Activated T-cell treated with anti-CD3 and anti-CD28 coated beads for 24 hours (primary cell): ENCODE measurements around the gene LY6G6F.
A peak's percentile ranks its signal among the peaks of the same experiment; 100 is the strongest.

Experiments
- DNase-seq: peaks from one replicate; pipeline ENCODE4 v3.0.0-alpha.2; 2020; ENCODE audit warnings: low read depth

LY6G6F gene

DNA sequence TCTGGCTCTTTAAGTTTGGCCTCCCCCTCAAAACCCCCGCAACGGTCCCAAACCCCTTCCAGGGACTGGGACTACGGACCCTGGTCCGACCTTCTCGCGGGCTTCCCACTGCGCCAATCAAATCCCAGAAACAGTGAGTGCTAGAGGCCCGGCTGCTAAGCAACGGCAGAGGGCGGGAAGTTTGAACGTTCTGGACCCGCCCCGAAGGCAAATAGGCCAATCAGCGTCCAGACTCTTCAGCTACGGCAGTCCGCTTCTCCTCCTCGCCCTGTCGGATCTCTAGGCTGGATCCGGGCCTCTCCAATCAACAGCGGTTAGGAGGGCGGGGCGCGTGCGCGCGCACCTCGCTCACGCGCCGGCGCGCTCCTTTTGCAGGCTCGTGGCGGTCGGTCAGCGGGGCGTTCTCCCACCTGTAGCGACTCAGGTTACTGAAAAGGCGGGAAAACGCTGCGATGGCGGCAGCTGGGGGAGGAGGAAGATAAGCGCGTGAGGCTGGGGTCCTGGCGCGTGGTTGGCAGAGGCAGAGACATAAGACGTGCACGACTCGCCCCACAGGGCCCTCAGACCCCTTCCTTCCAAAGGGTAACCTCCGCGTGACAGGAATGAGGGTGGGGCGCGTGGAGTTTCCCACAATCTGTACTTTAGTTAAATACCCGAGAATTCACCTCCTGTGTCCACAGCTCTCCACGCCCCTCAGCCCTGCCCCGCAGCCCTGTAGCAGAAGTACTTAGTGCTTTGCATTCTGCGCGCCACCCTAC, 33.2 kb downstream of the LY6G6F start, which contains the start of gene MSH5:
TSS of gene MSH5 (plus strand) at position 367 of the 758 bp plus-strand sequence. CDS start 462 bp downstream, outside the sequence.
- peak; percentile 95 for DNase-seq

DNA sequence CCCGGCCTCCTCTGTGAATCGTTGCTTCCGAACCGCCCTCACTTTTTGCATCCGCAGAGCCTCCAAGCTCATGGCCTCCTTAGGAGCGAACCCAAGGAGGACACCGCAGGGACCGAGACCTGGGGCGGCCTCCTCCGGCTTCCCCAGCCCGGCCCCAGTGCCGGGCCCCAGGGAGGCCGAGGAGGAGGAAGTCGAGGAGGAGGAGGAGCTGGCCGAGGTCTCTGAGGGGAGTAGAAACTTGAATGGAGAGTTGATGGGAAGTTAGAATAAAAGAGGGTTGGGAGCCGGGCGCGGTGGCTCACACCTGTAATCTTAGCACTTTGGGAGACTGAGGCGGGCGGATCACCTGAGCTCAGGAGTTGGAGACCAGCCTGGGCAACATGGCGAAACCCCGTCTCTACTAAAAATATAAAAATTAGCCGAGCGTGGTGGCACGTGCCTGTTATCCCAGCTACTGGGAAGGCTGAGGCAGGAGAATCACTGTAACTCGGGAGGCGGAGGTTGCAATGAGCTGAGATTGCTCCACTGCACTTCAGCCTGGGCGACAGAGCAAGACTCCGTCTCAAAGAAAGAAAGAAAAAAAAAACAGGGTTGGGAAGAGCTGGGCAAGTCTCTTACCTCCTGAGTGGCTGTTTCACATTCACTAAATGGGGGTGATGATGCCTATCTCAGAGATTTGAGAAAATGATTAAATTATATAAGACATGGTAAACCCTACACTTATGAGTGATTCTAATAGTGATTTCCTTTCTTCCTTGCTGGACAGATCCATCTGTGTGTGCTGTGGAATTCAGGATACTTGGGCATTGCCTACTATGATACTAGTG, 33.9 kb downstream of the LY6G6F start:
- DNase-seq: no peak

DNA sequence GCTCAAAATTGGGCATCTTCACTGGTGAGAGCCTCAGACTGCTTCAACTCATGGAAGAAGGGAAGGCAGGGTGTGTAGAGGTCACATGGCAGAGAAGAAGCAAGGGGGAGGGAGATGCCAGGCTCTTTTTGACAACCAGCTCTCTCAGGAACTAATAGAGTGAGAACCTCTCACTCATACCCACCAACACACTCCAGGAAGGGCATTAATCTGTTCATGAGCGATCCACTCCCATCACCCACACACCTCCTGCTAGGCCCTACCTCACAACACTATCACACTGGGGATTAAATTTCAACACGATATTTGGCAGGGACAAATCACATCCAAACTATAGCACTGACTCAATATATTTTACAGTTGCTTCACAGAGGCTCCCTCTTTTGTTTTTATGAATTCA, 35.1 kb downstream of the LY6G6F start:
- DNase-seq: no peak

DNA sequence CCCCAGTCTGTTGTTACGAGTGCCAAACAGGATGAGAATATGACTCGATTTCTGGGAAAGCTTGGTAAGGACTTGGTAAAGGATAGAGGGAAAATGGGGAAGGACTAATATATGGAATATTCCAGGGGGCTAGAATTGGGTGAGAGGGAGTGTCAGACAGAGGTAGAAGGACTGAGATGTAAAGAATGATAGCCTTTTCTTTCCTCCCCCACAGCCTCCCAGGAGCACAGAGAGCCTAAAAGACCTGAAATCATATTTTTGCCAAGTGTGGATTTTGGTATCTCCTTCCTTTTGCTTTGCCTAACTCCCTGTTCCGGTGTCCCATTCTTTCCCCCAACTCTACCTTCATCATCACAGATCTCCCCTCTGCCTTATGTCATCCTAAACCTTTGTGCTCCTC, 36.2 kb downstream of the LY6G6F start:
- no peak for DNase-seq

DNA sequence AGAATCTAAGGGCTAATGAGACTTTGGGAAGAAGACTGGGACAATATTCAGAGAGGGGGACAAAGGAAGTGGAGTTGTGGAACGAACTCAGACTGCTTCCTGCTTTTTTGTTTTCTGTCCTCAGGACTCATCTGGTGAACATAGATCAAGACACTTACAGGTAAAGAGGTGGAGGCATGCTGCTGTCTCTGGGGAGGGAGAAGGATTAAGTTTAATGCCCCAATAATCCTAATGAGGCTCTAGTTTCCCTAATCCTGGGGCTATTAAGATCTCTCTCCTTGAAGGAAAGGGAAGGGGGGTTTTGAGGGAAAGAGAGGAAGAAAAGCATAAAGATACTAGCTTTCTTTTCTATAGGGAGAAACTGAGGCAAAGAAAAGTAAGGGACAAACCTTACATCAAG, 37.8 kb downstream of the LY6G6F start:
- no peak for DNase-seq

DNA sequence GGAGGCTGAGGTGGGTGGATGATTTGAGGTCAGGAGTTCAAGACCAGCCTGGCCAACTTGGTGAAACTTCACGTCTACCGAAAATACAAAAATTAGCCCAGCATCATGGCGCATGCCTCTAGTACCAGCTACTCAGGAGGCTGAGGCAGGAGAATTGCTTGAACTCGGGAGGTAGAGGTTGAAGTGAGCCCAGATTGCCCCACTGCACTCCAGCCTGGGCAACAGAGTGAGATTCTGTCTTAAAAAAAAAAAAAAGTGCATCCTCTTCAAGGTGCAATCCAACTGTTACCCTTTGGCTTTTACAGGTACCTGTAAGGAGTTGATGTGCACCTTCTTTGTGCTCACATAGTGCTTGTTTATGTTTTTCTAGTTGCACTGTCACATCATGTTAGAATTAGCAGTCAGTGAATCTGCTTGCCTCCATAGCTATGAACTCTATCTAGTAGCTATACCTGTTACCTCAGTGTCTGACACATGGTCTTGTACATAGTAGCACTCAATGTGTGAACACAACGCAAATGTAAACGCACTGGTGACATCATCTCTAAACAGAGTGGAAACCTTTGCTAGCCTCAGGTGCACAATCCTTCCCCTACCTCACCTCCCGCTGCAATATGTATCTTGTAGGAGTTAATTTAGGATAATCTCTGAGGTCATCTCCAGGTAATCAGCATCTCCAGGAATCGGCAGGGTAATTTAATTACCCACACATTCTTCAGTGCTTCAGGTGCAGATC, 42.8 kb downstream of the LY6G6F start:
- DNase-seq: no peak

DNA sequence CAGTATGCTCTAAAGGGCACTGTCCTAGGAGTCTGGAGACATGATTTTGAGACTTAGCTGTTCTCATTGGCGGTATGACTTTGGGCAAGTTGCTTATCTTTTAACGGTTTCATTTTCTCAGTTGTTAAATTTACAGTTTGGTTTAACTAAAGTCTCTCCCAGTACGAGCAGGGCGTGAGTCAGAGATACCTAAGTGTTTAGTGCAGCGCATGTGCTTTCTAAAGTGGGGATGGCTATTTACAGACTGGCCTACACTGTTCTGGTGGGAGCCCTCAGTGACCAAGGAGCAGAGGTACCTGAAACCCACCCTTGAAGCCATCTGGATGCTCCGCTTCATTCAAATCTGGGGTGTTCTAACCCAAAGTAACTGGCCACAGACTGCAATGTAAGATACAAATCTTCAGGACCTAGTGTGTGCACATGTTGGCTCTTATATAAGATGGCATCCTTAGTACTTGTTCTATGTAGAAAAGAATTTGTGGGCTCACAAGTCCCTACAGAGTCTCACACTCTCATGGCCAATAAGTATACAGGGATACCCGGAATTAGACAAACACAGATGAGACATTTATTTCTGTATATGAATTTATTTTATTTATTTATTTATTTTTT, 43.9 kb downstream of the LY6G6F start:
- no peak for DNase-seq

DNA sequence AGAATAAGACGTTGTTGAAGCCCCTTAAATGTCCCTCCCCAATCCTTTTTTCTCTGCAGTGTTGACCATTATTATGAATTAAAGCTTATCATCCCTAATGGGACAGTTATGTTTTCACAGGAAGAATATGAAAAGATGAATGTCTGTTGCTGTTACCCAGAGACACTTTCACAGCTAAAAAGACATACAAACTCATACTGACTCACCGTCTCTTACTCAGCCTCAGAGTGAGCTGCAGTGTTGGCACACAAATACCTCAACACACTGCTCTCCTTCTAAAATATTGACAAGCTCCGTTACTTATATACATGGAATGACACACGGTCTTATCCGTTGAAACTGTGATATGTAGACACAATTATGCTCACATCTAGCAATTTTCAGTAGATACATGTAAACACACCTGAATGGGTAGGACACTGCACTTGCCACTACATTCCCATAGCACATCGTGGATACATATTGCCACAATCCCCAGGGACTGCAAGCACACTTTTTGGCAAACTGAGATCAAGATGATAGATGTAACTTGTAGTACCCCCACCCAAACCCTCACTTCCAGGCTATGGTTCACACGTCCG, 46.2 kb downstream of the LY6G6F start:
- no peak for DNase-seq

DNA sequence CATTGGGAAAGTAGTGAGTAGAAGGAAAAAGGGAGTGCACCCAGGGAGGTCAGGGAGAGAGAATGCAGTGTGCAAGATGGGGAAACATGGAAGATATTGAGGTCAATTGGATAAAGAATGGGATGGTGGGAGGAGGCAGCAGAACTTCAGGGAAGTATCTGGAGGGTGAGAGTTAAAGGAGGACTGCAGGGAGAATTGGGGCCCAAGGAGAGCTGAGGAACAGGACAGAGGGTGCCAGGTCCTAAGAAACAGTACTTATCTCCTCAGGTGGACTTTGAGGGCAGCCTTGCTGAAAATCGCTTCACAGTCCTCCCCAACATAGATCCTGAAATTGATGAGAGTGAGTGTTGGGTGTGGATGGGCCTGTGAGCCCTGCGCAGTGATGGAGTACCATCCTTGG, 51.6 kb downstream of the LY6G6F start:
- no peak for DNase-seq
